ENCODE data around the gene KIF12. TPM values are rescaled to one million over a fixed set of nuclear protein-coding genes. Genes with fewer than 3 reads are reported as not detected.

The KIF12 gene
- polyA plus RNA-seq, 1 donor (not counting 4 experiments of a cell fraction or from before 2014, with no cell fraction given) = 1.5 TPM

DNA sequence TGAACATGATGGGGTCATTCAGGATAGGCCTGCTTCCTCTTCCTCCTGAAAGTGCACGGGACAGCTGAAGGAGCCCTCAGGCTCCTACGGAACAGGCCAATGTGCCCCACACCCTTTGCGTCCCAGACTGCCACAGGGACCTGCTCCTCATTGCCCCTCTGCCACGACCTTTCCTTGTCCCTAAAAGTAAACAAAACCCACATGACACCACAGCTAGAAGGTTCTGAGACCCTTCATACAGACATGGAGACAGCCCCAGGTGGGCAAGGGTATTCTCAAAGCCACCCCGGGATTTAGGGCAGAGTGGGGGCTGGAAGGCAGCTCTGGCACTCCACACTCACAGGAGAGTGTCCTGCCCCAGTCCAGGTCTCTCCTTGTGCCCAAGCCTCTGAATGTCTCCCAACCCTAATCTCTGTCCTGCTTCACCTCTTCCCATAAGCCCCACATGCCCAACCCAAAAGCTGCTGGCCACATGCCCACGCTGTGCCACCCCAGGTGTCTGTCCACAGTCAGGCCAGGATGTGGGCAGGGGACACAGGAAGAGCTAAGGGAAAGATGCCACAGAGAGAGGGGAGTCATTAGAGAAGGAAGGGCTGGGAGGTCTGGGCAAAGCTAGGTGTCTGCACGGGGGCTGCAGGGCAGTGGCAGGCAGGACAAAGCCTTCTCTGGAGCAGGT lies 21.8 kb downstream of the KIF12 start:
- H4K20me1 ChIP-seq (ENCODE audit: control insufficient read depth, extremely low read depth, insufficient read depth, low read length) = no peaks in the 10 kb centered on the region
- H3K4me1 ChIP-seq (ENCODE audit: control insufficient read depth, extremely low read depth, insufficient read depth, low read length) = no peaks in the 10 kb centered on the region
- H3K4me2 ChIP-seq (ENCODE audit: control insufficient read depth, extremely low read depth, insufficient read depth, low read depth, low read length) = no peak overlapping the region
- H2AFZ ChIP-seq (ENCODE audit: control insufficient read depth, low read length) = no peak overlapping the region
- no peaks in the 10 kb centered on the region for H3K79me2 ChIP-seq (ENCODE audit: control insufficient read depth, insufficient read depth, low read length)
- no peak overlapping the region for H3K27ac ChIP-seq (ENCODE audit: control insufficient read depth, insufficient read depth, low read length)
- dilution Hi-C loops (cut with MboI; ENCODE audit: extremely low pct_ligation_motif_present, low sequenced_read_pairs) = no loop called here
- no peak for FAIRE-seq
- no peak overlapping the region for H3K4me3 ChIP-seq (ENCODE audit: control insufficient read depth in 2 of 3, extremely low read depth in 1 of 3, insufficient read depth in 2 of 3, low read depth in 1 of 3, low read length in 3 of 3)
- TF ChIP-seq, protein P1, sequence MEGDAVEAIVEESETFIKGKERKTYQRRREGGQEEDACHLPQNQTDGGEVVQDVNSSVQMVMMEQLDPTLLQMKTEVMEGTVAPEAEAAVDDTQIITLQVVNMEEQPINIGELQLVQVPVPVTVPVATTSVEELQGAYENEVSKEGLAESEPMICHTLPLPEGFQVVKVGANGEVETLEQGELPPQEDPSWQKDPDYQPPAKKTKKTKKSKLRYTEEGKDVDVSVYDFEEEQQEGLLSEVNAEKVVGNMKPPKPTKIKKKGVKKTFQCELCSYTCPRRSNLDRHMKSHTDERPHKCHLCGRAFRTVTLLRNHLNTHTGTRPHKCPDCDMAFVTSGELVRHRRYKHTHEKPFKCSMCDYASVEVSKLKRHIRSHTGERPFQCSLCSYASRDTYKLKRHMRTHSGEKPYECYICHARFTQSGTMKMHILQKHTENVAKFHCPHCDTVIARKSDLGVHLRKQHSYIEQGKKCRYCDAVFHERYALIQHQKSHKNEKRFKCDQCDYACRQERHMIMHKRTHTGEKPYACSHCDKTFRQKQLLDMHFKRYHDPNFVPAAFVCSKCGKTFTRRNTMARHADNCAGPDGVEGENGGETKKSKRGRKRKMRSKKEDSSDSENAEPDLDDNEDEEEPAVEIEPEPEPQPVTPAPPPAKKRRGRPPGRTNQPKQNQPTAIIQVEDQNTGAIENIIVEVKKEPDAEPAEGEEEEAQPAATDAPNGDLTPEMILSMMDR (optimal IDR thresholded peaks at IDR 0.05 in 1 of 3, IDR thresholded peaks at IDR 0.05 in 1 of 3, conservative IDR thresholded peaks at IDR 0.05 in 1 of 3; ENCODE audit: extremely low read depth in 1 of 3, insufficient read depth in 2 of 3, low read length in 3 of 3) = no peak
- no peak for TF ChIP-seq EZH2 (IDR thresholded peaks at IDR 0.05; ENCODE audit: low read length)
- no peaks in the 10 kb centered on the region for H3K36me3 ChIP-seq (ENCODE audit: control insufficient read depth in 2 of 2, extremely low read depth in 1 of 2, insufficient read depth in 2 of 2, low read length in 2 of 2)
- no peak for DNase-seq (ENCODE audit: low read depth, low spot score)
- H3K27me3 ChIP-seq (ENCODE audit: control insufficient read depth, extremely low read depth, insufficient read depth, low read length) = peaks cover 45% of the 10 kb centered on the region
- H3K9ac ChIP-seq (ENCODE audit: control insufficient read depth, extremely low read depth, insufficient read depth, low read length) = no peak overlapping the region
- H3K9me3 ChIP-seq (ENCODE audit: control insufficient read depth, low read depth, low read length) = no peaks in the 10 kb centered on the region
- H3K9me1 ChIP-seq (ENCODE audit: control insufficient read depth, extremely low read depth, insufficient read depth, low read length) = no peaks in the 10 kb centered on the region

DNA sequence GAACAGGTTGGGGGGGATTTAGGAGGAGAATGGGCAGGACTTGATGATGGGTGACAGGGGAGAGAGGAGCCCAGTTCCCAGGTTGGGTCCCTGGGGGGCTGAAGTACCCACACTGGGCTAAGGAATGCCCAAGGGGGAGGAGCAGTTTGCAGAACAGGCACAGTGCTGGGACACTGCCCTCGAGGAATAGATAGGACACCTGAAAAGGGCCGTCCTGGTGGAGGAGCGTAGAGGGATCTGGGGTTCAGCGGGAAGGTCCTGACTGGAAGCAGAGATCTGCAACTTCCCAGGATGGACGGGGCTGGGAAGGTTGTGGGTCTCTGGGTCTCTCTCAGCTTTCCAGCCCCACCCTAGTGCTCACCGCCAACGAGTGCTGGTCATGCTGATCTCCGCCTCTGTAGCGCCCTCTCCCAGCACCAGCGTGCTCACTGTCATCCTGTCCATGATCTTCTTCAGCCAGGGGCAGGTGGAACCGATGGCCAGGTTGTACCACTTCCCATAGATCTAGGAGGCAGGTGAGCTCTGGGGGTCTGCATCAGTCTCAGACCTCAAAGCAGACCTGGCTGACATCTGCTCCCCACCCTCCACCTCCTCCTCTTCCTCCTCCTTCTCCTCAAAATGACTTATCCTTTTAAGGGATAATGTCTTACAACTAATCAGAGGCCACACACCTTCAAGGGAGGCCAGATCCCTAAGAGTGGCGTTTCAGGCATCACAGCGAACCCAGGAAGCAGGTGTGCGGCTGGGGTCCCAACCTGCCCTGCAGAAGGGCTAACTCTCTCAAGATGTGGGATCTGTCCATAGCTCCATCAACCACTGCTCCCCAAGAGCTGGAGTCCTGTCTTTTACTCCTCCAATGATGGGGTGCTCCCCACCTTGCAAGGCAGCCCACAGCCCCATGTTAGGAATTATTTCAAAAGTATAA lies 22.6 kb downstream of the KIF12 start:
- peaks cover 45% of the 10 kb centered on the region for H3K27me3 ChIP-seq (ENCODE audit: control insufficient read depth, extremely low read depth, insufficient read depth, low read length)
- H3K9ac ChIP-seq (ENCODE audit: control insufficient read depth, extremely low read depth, insufficient read depth, low read length) = no peak overlapping the region
- H3K79me2 ChIP-seq (ENCODE audit: control insufficient read depth, insufficient read depth, low read length) = no peaks in the 10 kb centered on the region
- no peaks in the 10 kb centered on the region for H3K9me1 ChIP-seq (ENCODE audit: control insufficient read depth, extremely low read depth, insufficient read depth, low read length)
- H3K4me3 ChIP-seq (ENCODE audit: control insufficient read depth in 2 of 3, extremely low read depth in 1 of 3, insufficient read depth in 2 of 3, low read depth in 1 of 3, low read length in 3 of 3) = no peak overlapping the region
- TF ChIP-seq, protein P1 (optimal IDR thresholded peaks at IDR 0.05 in 1 of 3, IDR thresholded peaks at IDR 0.05 in 1 of 3, conservative IDR thresholded peaks at IDR 0.05 in 1 of 3; ENCODE audit: extremely low read depth in 1 of 3, insufficient read depth in 2 of 3, low read length in 3 of 3) = no peak
- TF ChIP-seq EZH2 (IDR thresholded peaks at IDR 0.05; ENCODE audit: low read length) = no peak
- H3K4me1 ChIP-seq (ENCODE audit: control insufficient read depth, extremely low read depth, insufficient read depth, low read length) = no peaks in the 10 kb centered on the region
- dilution Hi-C loops (cut with MboI; ENCODE audit: extremely low pct_ligation_motif_present, low sequenced_read_pairs) = no loop called here
- H4K20me1 ChIP-seq (ENCODE audit: control insufficient read depth, extremely low read depth, insufficient read depth, low read length) = no peaks in the 10 kb centered on the region
- H3K4me2 ChIP-seq (ENCODE audit: control insufficient read depth, extremely low read depth, insufficient read depth, low read depth, low read length) = no peak overlapping the region
- H3K36me3 ChIP-seq (ENCODE audit: control insufficient read depth in 2 of 2, extremely low read depth in 1 of 2, insufficient read depth in 2 of 2, low read length in 2 of 2) = no peaks in the 10 kb centered on the region
- FAIRE-seq = no peak
- no peak overlapping the region for H3K27ac ChIP-seq (ENCODE audit: control insufficient read depth, insufficient read depth, low read length)
- no peak for DNase-seq (ENCODE audit: low read depth, low spot score)
- H3K9me3 ChIP-seq (ENCODE audit: control insufficient read depth, low read depth, low read length) = no peaks in the 10 kb centered on the region
- H2AFZ ChIP-seq (ENCODE audit: control insufficient read depth, low read length) = no peak overlapping the region

All from keratinocyte (primary cell).